ENCODE data around the gene DCAF10. TPM values are rescaled to one million over a fixed set of nuclear protein-coding genes. Genes with fewer than 3 reads are reported as not detected.

The DCAF10 gene
- total and polyA plus RNA-seq, 2 of the 13 experiments (the other 11 are each of a cell fraction or from before 2014, with no cell fraction given): 9.2 to 20.3 TPM

DNA sequence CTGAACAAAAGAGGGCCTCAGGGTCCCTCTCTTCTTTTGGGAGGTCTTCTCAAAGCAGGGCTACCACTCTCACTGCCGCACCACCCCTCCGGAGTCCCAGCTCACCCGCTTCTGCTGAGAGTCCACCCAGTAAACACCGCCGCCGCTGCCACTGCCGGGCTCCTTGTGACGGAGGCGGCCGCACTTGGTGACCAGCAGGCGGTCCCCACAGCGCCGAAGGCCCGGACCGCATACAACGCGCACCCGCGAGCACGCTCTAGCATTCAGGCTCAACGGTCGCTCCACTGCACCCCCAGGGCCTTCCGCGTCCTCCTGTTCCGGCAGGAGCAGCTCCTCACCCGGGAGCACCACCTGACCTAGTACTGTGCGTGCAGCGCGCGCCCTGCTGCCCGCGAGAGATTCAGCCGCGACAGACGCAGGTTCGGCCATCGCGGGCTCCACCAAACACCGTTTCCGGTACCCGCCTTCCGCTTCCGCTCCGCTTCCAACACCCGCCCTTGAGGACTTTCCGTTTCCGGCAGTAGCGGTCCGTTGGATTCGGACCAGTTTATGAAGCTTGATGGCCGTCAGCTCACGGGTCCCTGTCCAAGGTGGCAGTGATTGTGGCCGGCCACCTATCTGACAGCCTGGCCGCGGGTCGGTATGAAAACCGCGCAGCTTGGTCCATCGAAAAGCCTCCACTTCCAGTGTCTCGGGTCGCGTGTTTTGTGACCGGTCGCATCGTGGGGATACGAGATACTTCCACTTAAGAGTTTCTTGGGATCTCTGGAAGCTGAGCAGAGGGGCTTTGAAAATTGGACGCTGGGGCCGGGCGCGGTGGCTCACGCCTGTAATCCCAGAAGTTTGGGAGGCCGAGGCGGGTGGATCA is 15.7 kb upstream of the DCAF10 start, which contains the start of gene EXOSC3 (continued):
- peak; percentile 79; the same call in 1 of the 2 replicates for TF ChIP-seq ZNF678 (CRISPR knock-in tag; IDR thresholded peaks at IDR 0.05)
- TF ChIP-seq, protein P1, sequence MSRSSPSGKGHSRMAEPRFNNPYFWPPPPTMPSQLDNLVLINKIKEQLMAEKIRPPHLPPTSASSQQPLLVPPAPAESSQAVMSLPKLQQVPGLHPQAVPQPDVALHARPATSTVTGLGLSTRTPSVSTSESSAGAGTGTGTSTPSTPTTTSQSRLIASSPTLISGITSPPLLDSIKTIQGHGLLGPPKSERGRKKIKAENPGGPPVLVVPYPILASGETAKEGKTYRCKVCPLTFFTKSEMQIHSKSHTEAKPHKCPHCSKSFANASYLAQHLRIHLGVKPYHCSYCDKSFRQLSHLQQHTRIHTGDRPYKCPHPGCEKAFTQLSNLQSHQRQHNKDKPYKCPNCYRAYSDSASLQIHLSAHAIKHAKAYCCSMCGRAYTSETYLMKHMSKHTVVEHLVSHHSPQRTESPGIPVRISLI (CRISPR knock-in tag; IDR thresholded peaks at IDR 0.05; ENCODE audit: borderline replicate concordance): peak; percentile 57; the same call in 1 of the 2 replicates
- TF ChIP-seq NBN (conservative IDR thresholded peaks at IDR 0.05): no peak
- no peak for TF ChIP-seq AGO1 (IDR thresholded peaks at IDR 0.05; ENCODE audit: low read depth, low read length, poor library complexity, severe bottlenecking)
- TF ChIP-seq STAG1 (CRISPR knock-in tag; IDR thresholded peaks at IDR 0.05): peak; percentile 30; the same call in 1 of the 2 replicates
- no peak for TF ChIP-seq ZEB1 (IDR thresholded peaks at IDR 0.05; ENCODE audit: insufficient replicate concordance, low read depth)
- no peak for TF ChIP-seq ZNF292 (CRISPR knock-in tag; IDR thresholded peaks at IDR 0.05; ENCODE audit: borderline replicate concordance, low read depth)
- TF ChIP-seq, protein P2, sequence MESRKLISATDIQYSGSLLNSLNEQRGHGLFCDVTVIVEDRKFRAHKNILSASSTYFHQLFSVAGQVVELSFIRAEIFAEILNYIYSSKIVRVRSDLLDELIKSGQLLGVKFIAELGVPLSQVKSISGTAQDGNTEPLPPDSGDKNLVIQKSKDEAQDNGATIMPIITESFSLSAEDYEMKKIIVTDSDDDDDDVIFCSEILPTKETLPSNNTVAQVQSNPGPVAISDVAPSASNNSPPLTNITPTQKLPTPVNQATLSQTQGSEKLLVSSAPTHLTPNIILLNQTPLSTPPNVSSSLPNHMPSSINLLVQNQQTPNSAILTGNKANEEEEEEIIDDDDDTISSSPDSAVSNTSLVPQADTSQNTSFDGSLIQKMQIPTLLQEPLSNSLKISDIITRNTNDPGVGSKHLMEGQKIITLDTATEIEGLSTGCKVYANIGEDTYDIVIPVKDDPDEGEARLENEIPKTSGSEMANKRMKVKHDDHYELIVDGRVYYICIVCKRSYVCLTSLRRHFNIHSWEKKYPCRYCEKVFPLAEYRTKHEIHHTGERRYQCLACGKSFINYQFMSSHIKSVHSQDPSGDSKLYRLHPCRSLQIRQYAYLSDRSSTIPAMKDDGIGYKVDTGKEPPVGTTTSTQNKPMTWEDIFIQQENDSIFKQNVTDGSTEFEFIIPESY (CRISPR knock-in tag; IDR thresholded peaks at IDR 0.05): 0 out of 2 replicates have a peak, but pooled peaks have one; percentile 13
- TF ChIP-seq ZNF343 (CRISPR knock-in tag; IDR thresholded peaks at IDR 0.05): peak; percentile 65; the same call in 1 of the 2 replicates
- TF ChIP-seq, protein P3, sequence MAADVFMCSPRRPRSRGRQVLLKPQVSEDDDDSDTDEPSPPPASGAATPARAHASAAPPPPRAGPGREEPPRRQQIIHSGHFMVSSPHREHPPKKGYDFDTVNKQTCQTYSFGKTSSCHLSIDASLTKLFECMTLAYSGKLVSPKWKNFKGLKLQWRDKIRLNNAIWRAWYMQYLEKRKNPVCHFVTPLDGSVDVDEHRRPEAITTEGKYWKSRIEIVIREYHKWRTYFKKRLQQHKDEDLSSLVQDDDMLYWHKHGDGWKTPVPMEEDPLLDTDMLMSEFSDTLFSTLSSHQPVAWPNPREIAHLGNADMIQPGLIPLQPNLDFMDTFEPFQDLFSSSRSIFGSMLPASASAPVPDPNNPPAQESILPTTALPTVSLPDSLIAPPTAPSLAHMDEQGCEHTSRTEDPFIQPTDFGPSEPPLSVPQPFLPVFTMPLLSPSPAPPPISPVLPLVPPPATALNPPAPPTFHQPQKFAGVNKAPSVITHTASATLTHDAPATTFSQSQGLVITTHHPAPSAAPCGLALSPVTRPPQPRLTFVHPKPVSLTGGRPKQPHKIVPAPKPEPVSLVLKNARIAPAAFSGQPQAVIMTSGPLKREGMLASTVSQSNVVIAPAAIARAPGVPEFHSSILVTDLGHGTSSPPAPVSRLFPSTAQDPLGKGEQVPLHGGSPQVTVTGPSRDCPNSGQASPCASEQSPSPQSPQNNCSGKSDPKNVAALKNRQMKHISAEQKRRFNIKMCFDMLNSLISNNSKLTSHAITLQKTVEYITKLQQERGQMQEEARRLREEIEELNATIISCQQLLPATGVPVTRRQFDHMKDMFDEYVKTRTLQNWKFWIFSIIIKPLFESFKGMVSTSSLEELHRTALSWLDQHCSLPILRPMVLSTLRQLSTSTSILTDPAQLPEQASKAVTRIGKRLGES (CRISPR knock-in tag; IDR thresholded peaks at IDR 0.05; ENCODE audit: borderline replicate concordance): no peak
- peak; percentile 83 for TF ChIP-seq ELF3 (CRISPR knock-in tag; IDR thresholded peaks at IDR 0.05)
- peak; percentile 97 for TF ChIP-seq RBFOX2 (IDR thresholded peaks at IDR 0.05; ENCODE audit: low read depth, low read length)
- TF ChIP-seq, protein P4, sequence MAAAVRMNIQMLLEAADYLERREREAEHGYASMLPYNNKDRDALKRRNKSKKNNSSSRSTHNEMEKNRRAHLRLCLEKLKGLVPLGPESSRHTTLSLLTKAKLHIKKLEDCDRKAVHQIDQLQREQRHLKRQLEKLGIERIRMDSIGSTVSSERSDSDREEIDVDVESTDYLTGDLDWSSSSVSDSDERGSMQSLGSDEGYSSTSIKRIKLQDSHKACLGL (CRISPR knock-in tag; IDR thresholded peaks at IDR 0.05): peak; percentile 68
- TF ChIP-seq, protein P5, sequence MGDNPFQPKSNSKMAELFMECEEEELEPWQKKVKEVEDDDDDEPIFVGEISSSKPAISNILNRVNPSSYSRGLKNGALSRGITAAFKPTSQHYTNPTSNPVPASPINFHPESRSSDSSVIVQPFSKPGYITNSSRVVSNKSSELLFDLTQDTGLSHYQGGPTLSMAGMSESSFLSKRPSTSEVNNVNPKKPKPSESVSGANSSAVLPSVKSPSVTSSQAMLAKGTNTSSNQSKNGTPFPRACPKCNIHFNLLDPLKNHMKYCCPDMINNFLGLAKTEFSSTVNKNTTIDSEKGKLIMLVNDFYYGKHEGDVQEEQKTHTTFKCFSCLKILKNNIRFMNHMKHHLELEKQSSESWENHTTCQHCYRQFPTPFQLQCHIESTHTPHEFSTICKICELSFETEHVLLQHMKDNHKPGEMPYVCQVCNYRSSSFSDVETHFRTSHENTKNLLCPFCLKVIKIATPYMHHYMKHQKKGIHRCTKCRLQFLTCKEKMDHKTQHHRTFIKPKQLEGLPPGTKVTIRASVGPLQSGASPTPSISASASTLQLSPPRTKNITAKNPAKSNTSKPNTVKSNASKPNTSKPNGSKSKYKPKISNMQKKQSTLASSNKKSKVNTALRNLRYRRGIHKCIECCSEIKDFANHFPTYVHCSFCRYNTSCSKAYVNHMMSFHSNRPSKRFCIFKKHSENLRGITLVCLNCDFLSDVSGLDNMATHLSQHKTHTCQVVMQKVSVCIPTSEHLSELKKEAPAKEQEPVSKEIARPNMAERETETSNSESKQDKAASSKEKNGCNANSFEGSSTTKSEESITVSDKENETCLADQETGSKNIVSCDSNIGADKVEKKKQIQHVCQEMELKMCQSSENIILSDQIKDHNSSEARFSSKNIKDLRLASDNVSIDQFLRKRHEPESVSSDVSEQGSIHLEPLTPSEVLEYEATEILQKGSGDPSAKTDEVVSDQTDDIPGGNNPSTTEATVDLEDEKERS (CRISPR knock-in tag; IDR thresholded peaks at IDR 0.05): no peak
- TF ChIP-seq, protein P6, sequence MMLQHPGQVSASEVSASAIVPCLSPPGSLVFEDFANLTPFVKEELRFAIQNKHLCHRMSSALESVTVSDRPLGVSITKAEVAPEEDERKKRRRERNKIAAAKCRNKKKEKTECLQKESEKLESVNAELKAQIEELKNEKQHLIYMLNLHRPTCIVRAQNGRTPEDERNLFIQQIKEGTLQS (CRISPR knock-in tag; IDR thresholded peaks at IDR 0.05): peak; percentile 8; the same call in 1 of the 2 replicates
- no peak for TF ChIP-seq ZNF367 (CRISPR knock-in tag; IDR thresholded peaks at IDR 0.05; ENCODE audit: borderline replicate concordance)
- TF ChIP-seq HES4 (CRISPR knock-in tag; IDR thresholded peaks at IDR 0.05; ENCODE audit: borderline replicate concordance): 0 out of 2 replicates have a peak, but pooled peaks have one; percentile 72
- 0 out of 2 replicates have a peak, but pooled peaks have one; percentile 26 for TF ChIP-seq ZNF468 (CRISPR knock-in tag; IDR thresholded peaks at IDR 0.05)

Measured in HepG2 (cell line).